Neural cell (in vitro differentiated cells): ENCODE data around the gene DPH1.

Experiments
- CTCF ChIP-seq: fragments of 450-650 bp; IDR thresholded peaks from 2 replicates; pipeline ENCODE4 v1.5.1; 2014; ENCODE audit warnings: antibody characterized with exemption, mild to moderate bottlenecking, moderate library complexity; ENCODE audit not compliant: poor library complexity, severe bottlenecking
- EZH2 ChIP-seq: fragments of 200-600, 300-800 bp; shearing (Covaris generic), sonication (generic); IDR thresholded peaks from 2 replicates; pipeline ENCODE4 v1.6.1; 2014; ENCODE audit warnings: antibody characterized with exemption, low read length, borderline replicate concordance, mild to moderate bottlenecking; ENCODE audit not compliant: insufficient read depth, poor library complexity, severe bottlenecking
- POLR2AphosphoS5 ChIP-seq: IDR thresholded peaks from 2 replicates; pipeline ENCODE4 v1.6.1; 2012
- RAD21 ChIP-seq: fragments of 450-650 bp; conservative IDR thresholded peaks from 2 replicates; pipeline ENCODE4 v1.6.1; 2014; ENCODE audit warnings: antibody characterized with exemption, mild to moderate bottlenecking, moderate library complexity
- SMC3 ChIP-seq: fragments of 450-650 bp; conservative IDR thresholded peaks from 2 replicates; pipeline ENCODE4 v1.6.1; 2014; ENCODE audit warnings: antibody characterized with exemption, mild to moderate bottlenecking, moderate library complexity; ENCODE audit not compliant: poor library complexity
- TF ChIP-seq, protein P1 (sequence below): IDR thresholded peaks from 2 replicates; pipeline ENCODE4 v1.6.1; 2012; ENCODE audit warnings: borderline replicate concordance

DNA sequence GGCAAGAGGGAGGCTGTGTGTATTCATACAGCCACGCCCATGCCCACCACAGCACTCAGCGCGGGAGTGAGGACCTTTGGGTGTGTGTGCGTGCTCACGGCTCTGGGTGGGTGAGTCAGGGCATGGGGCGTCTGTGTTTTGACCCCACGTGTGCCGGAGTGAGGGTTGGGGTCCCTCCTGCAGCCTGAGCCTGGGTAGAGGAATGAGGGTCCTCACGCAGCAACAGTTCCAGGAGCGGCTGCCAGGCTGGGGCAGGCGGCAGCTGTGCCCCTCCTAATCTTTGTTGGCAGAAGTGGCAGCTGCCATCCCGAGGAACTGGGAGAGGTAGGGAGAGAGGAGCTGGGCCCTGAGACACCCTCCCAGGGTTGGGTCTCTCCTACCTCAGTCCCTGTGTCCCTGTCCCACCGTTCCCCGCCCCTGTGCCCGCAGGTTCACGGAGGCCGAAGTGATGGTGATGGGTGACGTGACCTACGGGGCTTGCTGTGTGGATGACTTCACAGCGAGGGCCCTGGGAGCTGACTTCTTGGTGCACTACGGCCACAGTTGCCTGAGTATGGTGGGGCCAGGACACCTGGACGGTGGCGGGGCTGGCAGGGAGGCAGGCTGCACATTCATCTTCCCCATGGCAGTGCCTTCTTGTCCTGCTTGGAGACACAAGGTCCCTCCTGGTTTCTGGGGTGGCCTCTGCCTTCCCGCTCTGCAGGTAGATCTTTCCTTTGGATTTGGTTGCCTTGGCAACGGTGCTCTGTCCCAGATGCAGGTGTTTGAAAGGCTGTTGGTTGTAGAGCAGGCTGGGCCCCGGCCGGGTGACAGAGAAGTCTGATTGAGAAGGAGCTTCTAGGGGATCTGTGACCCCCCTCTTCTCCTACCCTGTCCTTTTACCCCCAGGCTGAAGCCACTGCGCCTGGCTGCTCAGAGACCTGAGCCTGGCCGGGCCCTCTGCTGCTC, 5.9 kb downstream of the DPH1 start:
- TF ChIP-seq RAD21 = no peak
- no peak for TF ChIP-seq POLR2AphosphoS5
- TF ChIP-seq, protein P1, sequence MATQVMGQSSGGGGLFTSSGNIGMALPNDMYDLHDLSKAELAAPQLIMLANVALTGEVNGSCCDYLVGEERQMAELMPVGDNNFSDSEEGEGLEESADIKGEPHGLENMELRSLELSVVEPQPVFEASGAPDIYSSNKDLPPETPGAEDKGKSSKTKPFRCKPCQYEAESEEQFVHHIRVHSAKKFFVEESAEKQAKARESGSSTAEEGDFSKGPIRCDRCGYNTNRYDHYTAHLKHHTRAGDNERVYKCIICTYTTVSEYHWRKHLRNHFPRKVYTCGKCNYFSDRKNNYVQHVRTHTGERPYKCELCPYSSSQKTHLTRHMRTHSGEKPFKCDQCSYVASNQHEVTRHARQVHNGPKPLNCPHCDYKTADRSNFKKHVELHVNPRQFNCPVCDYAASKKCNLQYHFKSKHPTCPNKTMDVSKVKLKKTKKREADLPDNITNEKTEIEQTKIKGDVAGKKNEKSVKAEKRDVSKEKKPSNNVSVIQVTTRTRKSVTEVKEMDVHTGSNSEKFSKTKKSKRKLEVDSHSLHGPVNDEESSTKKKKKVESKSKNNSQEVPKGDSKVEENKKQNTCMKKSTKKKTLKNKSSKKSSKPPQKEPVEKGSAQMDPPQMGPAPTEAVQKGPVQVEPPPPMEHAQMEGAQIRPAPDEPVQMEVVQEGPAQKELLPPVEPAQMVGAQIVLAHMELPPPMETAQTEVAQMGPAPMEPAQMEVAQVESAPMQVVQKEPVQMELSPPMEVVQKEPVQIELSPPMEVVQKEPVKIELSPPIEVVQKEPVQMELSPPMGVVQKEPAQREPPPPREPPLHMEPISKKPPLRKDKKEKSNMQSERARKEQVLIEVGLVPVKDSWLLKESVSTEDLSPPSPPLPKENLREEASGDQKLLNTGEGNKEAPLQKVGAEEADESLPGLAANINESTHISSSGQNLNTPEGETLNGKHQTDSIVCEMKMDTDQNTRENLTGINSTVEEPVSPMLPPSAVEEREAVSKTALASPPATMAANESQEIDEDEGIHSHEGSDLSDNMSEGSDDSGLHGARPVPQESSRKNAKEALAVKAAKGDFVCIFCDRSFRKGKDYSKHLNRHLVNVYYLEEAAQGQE = no peak
- TF ChIP-seq SMC3 = no peak
- no peak for TF ChIP-seq EZH2
- TF ChIP-seq CTCF = no peak
